DND-41 (cell line): ENCODE data around the gene CARHSP1.

Source experiments
- ATAC-seq: fragments of 200-7000 bp; cut with Tn5 transposase; 3 replicates; pipeline ENCODE4 v1.9.1; 2021; ENCODE audit warnings: low read depth; ENCODE audit not compliant: insufficient read depth
- DNase-seq: peaks from one replicate; pipeline ENCODE4 v3.0.0-alpha.2; 2020
- H2AFZ ChIP-seq: 2 replicates; pipeline ENCODE4 v1.6.0; 2012; ENCODE audit warnings: low read depth, low read length
- H3K27ac ChIP-seq: 2 replicates; pipeline ENCODE4 v1.5.1; 2012; ENCODE audit warnings: low read length, inconsistent platforms
- H3K27me3 ChIP-seq: fragments of 200-600 bp; sonication (generic); 2 replicates; pipeline ENCODE4 v1.6.0; 2012; ENCODE audit warnings: low read length, mild to moderate bottlenecking, inconsistent platforms; ENCODE audit not compliant: insufficient read depth, poor library complexity
- H3K36me3 ChIP-seq: 2 replicates; pipeline ENCODE4 v1.5.1; 2012; ENCODE audit warnings: low read length, inconsistent platforms; ENCODE audit not compliant: insufficient read depth
- H3K4me1 ChIP-seq: 2 replicates; pipeline ENCODE4 v1.5.1; 2012; ENCODE audit warnings: mild to moderate bottlenecking, low read length; ENCODE audit not compliant: insufficient read depth
- H3K4me2 ChIP-seq: 2 replicates; pipeline ENCODE4 v1.6.0; 2012; ENCODE audit warnings: mild to moderate bottlenecking, moderate library complexity, low read length, inconsistent platforms; ENCODE audit not compliant: insufficient read depth
- H3K4me3 ChIP-seq, 2 experiments: fragments of 200-600 bp in 1 of 2; shearing (Covaris generic) in 1 of 2; 2 replicates each; pipeline ENCODE4 v1.5.1; 2012 to 2016; ENCODE audit warnings: inconsistent platforms in 2 of 2, low read length in 2 of 2, mild to moderate bottlenecking in 2 of 2, low read depth in 1 of 2, moderate library complexity in 1 of 2
- H3K79me2 ChIP-seq: 2 replicates; pipeline ENCODE4 v1.6.0; 2012; ENCODE audit warnings: low read length, inconsistent platforms; ENCODE audit not compliant: insufficient read depth
- H3K9ac ChIP-seq: 2 replicates; pipeline ENCODE4 v1.6.0; 2012; ENCODE audit warnings: low read depth, mild to moderate bottlenecking, inconsistent platforms, low read length, moderate library complexity
- H3K9me3 ChIP-seq: 2 replicates; pipeline ENCODE4 v1.5.1; 2012; ENCODE audit warnings: low read length, moderate library complexity, mild to moderate bottlenecking, inconsistent platforms; ENCODE audit not compliant: insufficient read depth, severe bottlenecking
- H4K20me1 ChIP-seq: 2 replicates; pipeline ENCODE4 v1.6.0; 2012; ENCODE audit warnings: low read length; ENCODE audit not compliant: insufficient read depth
- CTCF ChIP-seq: IDR thresholded peaks from 2 replicates; pipeline ENCODE4 v1.5.1; 2012; ENCODE audit warnings: borderline replicate concordance, low read length, moderate library complexity, mild to moderate bottlenecking; ENCODE audit not compliant: poor library complexity, severe bottlenecking; ENCODE audit errors: extremely low read depth
- EZH2 ChIP-seq: IDR thresholded peaks from 3 replicates; pipeline ENCODE4 v1.6.1; 2012; ENCODE audit warnings: borderline replicate concordance, low read depth, mild to moderate bottlenecking, moderate library complexity, low read length, inconsistent platforms; ENCODE audit not compliant: severe bottlenecking

The CARHSP1 gene

DNA sequence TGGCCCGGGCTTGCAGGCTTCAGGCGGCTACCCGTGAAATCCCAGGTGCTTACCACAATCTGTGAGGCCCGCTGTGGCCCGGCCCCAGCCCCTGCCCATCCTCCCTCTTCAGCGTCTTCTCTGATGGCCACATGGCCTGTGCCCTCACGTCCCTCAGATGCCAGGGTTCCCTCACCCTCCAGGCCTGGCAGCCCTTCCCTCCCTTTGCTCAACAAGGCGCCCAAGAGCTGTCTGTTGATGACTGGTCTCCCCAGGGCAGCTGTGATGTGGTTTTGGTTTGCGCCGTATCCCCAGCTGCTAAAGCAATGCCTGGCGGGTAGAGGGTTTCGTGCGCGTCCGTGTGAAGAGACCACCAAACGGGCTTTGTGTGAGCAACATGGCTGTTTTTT is 36.1 kb downstream of the CARHSP1 start:
- no peaks in the 10 kb centered on the region for H3K27me3 ChIP-seq
- peak; percentile 91 for DNase-seq
- peak overlapping the region in 1 of 2 experiments; percentile 16; a peak in 1 of 4 replicates for H3K4me3 ChIP-seq
- peak overlapping the region; percentile 35 for H3K4me2 ChIP-seq
- H3K9me3 ChIP-seq, result no peaks in the 10 kb centered on the region
- peak overlapping the region; percentile 49 for H3K9ac ChIP-seq
- H3K27ac ChIP-seq, result peak overlapping the region; percentile 82
- peaks cover 35% of the 10 kb centered on the region for H3K36me3 ChIP-seq
- H4K20me1 ChIP-seq, result peaks cover 28% of the 10 kb centered on the region
- peak; percentile 97 for ATAC-seq
- H3K79me2 ChIP-seq, result peaks cover 49% of the 10 kb centered on the region
- peak; percentile 48 for TF ChIP-seq CTCF
- TF ChIP-seq EZH2, result no peak
- no peak overlapping the region for H2AFZ ChIP-seq
- H3K4me1 ChIP-seq, result peaks cover 48% of the 10 kb centered on the region

DNA sequence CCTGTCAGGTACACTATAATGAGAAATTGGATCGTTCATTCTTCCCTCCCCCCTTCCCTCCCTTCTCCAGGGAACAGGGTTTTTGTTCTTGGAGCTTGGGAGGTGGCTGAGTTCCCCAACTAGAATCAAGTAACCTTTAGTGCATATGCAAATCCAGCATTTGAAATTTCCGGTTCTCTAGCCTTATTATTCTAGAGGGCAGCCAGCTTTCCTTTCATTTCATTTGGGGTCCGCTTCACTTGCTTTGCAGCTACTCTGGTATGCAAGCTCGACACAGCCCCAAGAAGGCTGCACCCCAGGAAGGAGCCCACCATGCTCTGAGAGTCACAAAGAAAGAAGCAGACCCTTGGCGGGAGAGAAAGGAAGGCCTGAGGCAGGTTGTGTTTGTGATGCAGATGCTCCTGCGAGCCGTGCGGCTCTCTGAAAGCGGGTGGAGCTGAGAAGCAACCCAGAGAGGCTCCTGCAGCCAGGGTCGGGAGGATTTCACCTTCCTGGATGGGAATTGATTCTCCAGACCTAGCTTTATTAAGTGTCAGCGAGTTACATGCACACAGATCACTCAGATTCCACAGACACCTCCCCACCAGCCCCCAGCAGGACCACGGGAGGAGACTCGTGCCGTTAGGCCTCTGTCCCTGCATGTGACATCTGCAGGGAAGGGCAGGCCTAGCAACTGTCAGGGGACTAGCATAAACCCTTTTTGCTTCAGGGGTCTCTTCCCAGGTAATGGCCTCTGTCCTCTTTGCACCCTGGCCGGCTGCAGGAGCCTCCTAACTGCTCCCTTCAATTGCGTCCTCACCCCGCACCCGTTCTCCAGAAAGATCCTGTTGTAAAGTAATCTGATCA is 36.7 kb downstream of the CARHSP1 start:
- no peak for DNase-seq
- Histone ChIP-seq H3K27me3 (no peaks in the 10 kb centered on the region), H3K9ac (peak overlapping the region; percentile 49), H2AFZ (no peak overlapping the region), H3K4me3 (peak overlapping the region in 1 of 2 experiments; percentile 16; a peak in 1 of 4 replicates), H3K36me3 (peaks cover 35% of the 10 kb centered on the region), H3K4me2 (peak overlapping the region; percentile 35), H4K20me1 (peaks cover 28% of the 10 kb centered on the region), H3K27ac (peak overlapping the region; percentile 82), H3K4me1 (peaks cover 48% of the 10 kb centered on the region), H3K79me2 (peaks cover 43% of the 10 kb centered on the region), H3K9me3 (no peaks in the 10 kb centered on the region)
- TF ChIP-seq CTCF (no peak), EZH2 (no peak)
- ATAC-seq, result peak; percentile 36

DNA sequence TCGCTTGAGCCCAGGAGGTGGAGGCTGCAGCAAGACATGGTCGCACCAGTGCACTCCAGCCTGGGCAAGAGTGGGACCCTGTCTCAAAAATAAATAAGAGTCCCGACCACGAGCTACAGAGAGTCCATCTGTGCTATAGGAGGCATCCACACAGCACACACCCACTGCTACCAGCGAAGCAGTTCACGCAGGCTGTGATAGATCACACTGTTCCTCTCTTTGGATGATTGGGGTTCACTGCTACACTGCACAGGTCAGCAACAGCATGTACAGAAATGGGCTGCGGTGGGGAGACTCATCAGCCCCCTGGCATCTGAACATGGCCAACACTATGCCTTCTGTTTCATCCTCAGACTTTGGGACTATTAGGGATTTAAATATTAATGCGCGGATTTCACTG is 37.4 kb downstream of the CARHSP1 start:
- Histone ChIP-seq H3K4me2 (peak overlapping the region; percentile 9; the same call in 1 of the 2 replicates), H3K9ac (no peak overlapping the region), H3K79me2 (peaks cover 43% of the 10 kb centered on the region), H3K4me3 (no peak overlapping the region), H3K9me3 (no peaks in the 10 kb centered on the region), H2AFZ (no peak overlapping the region), H3K4me1 (peaks cover 48% of the 10 kb centered on the region), H3K27ac (peak overlapping the region; percentile 82), H3K36me3 (peaks cover 40% of the 10 kb centered on the region), H4K20me1 (peaks cover 28% of the 10 kb centered on the region), H3K27me3 (no peaks in the 10 kb centered on the region)
- no peak for DNase-seq
- ATAC-seq, result no peak
- no peak for TF ChIP-seq EZH2
- TF ChIP-seq CTCF, result no peak
